HL-60/S4 (cell line): ENCODE data around the gene NFS1.
"Not testable (repeated sequence)": the region's sequence is repeated elsewhere in the genome, so short reads cannot be mapped to it uniquely, and the experiment has no call there.

Experiments used
- in situ Hi-C: fragments of 300-500 bp; cut with MboI; formaldehyde crosslinking; loops from 2 replicates; pipeline ENCODE4 v1.14.3; 2022; ENCODE audit warnings: low sequenced_read_pairs

The NFS1 gene

DNA sequence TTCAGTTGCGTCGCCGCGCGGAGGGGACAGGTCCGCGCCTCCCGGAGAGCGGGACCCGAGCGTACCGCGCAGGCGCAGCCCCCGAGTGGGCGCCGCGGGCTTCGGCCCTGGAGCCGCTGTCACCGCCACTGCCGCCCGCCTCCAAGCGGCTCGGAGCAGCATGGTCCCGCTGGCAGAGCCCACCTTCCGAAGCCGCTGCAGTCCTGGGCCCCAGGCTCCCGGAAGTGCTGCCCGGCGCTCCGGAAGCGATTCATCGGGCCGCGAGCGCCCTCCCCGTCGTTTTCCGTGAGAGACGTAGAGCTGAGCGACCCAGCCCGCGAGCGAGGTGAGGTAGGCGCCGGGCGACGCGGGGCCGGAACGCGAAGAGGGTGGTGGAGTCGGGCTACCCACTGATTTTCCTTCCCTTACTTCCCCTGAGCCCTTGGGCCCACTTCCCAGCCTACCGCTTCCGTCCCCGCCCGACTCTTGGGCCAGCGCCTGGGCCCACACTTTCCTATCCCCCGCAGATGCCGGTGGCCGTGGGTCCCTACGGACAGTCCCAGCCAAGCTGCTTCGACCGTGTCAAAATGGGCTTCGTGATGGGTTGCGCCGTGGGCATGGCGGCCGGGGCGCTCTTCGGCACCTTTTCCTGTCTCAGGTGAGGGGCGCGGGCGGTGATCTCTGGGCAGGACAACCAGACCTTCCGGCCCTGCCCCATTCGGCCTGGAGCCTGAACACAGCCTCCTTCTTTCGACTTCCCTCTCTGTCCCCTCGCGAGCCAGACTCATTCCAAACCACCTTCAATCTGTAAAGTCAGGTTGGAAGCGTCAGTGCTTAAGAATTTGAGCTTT is at the start of gene NFS1, which contains the start of gene ROMO1:
Gene NFS1, minus strand, starts transcription at position 226 of the 830 bp plus-strand sequence. Its CDS starts 64 bp downstream, at position 162.
Gene ROMO1, plus strand, starts transcription at position 279 of the 830 bp plus-strand sequence. Its CDS starts 228 bp downstream, at position 507.
- in situ Hi-C loops = no loop called here

DNA sequence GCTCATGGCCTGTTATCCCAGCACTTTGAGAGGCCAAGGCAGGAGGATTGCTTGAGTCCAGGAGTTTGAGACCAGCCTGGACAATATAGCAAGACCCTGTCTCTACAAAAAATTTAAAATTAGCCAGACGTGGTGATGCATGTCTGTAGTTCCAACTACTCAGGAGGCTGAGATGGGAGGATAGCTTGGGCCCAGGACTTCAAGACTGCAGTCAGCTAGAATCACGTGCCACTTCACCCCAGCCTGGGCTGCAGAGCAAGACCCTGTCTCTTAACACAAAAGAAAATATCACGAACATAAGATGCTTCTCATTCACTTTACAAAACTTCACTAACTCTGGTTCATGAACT is 45.3 kb upstream of the NFS1 start:
- in situ Hi-C loops = not testable (repeated sequence)

DNA sequence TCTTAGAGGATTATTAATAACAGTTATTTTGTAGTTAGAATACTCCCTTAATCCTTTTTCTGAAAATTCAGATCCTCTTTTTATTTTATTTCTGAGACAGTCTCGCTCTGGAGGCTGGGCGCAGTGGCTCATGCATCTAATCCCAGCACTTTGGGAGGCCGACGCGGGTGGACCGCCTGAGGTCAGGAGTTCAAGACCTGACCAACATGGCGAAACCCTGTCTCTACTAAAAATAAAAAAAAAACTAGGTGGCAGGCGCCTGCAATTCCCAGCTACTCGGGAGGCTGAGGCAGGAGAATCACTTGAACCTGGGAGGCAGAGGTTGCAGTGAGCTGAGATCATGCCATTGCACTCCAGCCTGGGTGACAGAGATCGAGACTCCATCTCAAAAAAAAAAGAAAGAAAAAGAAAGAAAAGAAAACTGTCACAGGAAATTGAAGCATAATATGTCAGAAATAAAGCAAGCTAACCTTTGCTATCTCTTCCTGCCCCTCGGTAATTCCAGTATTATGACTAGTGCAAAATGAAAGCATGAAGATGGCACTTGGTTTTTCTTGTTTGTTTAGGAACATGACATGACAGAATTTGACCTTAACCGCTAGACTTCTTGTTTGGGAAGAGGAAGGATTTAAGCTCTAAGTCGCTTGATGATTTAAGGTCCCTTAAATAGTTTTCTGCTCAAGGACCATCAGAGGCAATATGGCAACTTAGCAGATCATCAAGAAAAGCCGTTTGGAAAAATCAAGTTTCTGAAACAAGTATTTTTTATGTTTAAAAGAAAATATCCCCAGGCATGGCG is 44.7 kb upstream of the NFS1 start:
- in situ Hi-C loops = no loop called here

DNA sequence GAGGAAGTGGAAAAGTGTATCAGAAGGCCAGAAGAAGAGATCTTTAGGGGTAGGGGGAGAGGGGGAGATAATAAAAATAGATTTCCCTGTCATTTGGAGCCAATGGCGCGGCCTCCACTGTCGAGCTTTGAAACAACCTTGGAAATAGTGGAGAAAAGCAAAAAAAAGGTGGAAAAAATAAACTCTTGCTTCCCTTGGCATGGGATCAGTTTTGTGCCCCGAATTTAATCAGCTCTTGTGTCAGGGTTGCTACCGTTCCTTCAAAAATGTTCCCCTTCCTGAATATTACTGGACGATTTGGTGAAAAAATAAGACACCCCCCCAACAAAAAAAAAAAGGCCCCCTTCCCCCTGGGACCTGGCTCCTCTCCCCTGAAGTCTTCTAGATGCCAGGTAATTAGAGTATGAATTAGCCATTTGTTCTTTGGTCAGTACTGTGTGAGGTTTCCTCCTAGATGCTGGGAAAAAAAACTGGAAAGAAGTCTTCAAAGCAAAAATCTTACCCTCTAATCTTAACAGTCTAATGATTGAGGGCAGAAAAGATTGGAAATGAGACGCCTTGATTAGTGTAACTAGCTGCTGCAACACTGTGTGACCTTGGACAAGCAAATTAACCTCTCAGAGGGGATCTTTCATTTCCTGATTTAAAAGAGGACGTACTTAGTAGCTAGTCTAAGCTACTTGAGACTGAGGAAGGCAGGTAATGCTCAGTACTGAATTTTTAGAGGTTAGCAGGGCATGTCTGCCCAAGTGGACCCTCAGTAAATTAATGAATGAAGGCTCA is 43.8 kb upstream of the NFS1 start:
- in situ Hi-C loops = no loop called here

DNA sequence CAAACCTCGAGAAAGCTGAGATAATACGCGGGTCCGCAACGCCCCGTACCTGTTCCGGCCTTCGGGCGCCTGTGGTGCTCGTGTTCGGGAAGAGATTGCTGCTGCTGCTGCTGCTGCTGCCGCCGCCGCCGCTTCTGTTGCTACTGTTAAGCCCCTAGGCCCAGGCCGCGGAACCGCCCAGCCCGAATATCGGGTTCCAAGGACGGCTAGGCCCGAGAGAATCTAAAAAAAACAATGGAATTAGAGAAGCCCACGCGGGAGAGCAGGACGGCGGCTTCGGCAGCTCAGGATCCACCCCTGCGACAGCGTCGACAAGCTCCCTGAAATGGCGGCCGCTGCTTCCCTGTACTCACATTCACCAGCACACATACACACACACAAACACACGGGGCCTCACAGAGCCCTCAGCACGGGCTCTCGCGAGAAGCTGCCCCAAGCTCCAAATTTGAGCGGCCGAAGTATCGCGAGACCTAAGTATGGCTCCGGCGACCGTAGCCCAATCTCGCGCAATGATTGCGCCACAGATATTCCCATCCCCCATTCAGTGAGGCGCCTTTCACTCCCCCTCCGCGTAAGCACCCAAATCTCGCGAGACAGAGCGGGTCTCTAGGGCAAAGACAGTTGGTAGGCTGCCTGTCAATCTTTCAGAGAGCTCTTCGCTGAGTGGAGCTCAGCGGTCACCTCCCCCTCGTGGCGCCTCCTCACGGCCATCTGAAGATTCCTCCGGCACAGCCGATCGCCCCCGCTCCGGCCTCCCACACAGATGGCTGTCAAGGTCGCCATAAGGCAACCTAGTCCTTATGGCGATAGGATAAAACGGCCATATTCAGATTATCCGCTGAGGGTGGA is 43.0 kb upstream of the NFS1 start, which contains the start of gene RBM39:
Gene RBM39, minus strand, starts transcription at position 369 of the 849 bp plus-strand sequence. CDS start 1,386 bp downstream, outside the sequence.
- in situ Hi-C loops = no loop called here

DNA sequence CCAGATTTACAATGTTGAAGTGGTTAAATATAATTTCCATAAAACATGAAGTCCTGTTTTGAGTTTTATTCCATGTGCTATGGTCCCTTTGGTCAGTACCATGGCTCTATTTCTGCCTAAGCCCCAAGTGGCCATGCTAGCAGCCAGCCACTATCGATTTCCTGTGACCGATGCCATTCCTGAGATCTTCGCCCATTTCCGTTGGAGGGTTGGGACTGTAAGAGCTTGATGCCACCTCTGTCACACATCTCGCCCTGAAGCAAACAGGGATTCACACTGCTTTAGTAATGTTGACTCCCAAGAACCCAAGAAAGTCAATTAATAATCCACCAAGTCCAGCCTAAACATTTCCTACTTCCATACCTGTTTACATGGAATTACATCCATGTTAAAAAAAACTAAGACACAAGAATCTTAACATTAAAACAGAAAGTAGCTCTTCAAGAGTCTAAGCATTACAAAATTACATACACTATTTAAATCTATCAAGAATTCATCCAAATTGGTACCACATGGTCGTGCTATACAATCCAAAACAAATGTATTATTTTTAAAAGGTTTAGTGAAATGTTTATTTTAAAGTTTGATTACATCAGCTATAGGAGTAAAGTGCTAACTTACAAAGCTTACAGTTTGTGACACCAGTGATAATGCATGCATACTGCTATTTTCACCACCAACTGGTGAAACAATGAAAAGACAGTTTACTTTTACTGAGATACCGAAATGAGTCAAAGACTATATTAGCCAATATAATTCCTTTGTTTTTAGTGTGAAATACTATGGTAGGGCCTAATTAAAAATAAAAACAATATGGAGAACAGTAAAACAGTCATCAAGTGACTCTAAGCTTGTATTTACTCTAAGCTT is 40.4 kb upstream of the NFS1 start:
- in situ Hi-C loops = no loop called here

DNA sequence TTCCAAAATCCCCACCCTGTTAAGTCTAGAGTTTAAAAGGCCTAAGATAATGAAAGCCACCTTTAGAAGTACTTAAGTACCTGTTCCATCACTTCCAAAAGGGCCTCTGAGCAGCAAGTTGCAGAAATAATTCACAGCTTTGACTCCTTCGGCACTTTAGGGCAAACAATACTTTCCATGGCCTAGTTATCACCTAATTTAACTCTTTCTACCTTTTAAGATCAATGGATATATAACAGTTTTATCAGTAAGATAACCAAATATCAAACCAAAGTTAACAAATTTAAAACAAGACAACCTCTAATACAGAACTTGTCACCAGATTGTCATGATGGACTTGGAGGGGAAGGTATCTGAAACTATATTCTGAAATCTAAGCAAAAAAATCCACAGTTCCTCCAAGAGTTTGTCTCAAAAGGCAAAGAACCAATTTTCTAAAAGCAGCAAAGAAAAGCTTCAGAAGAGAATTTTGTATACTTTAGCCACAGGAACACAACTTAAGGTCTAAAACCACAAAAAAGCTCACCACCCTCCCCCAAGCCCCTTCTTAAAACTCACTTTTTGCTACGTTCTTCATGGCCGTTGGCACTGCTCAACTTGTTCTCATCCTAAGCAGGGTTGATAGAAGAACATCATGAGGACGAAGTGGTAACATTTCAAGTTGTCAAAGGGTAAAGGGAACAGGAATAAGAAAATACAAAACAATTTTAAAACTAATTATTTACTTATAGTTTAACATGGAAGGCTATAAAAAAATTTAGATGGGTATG is 39.4 kb upstream of the NFS1 start:
- in situ Hi-C loops = no loop called here

DNA sequence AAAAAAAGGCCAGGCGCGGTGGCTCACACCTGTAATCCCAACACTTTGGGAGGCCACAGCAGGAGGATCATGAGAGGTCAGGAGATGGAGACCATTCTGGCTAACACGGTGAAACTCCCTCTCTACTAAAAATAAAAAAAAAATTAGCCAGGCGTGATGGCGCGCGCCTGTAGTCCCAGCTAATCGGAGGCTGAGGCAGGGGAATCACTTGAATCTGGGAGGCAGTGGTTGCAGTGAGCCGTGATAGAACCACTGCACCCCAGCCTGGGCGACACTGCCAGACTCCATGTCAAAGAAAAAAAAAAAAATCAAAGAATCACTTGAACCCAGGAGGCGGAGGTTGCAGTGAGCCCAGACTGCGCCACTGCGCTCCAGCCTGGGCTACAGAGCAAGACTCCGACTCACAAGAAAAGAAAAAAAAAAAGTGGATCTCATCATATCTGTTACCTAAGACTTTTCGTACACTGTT is 38.7 kb upstream of the NFS1 start:
- in situ Hi-C loops = no loop called here

DNA sequence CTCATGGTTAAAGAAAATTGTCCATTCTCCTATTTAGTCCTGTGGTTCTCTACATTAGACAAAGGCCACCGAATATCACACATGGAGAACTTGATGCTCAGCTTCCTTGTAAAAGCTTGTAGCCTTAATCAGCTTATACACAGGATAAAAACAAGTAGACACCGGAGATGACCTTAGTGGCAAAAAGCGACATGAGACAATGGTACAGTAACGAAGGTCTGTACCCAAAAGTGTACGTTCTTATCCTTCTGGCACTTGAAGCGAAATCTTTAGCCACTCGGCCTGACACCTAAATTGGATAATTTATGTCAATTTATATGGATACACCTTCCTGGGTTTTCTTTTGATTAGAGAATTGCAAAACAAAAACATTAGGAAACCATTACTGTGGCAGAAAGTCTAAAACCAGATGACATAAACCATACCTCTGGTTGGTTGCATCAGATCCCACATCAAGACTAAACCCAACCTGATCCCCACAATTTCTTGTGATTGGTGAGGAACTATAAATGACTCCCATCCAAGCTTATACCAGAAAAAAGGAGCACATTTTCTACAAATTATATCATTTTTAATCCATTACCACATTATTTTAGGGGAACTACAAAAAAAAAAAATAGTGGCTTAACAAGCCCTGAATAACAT is 36.8 kb upstream of the NFS1 start:
- in situ Hi-C loops = no loop called here

DNA sequence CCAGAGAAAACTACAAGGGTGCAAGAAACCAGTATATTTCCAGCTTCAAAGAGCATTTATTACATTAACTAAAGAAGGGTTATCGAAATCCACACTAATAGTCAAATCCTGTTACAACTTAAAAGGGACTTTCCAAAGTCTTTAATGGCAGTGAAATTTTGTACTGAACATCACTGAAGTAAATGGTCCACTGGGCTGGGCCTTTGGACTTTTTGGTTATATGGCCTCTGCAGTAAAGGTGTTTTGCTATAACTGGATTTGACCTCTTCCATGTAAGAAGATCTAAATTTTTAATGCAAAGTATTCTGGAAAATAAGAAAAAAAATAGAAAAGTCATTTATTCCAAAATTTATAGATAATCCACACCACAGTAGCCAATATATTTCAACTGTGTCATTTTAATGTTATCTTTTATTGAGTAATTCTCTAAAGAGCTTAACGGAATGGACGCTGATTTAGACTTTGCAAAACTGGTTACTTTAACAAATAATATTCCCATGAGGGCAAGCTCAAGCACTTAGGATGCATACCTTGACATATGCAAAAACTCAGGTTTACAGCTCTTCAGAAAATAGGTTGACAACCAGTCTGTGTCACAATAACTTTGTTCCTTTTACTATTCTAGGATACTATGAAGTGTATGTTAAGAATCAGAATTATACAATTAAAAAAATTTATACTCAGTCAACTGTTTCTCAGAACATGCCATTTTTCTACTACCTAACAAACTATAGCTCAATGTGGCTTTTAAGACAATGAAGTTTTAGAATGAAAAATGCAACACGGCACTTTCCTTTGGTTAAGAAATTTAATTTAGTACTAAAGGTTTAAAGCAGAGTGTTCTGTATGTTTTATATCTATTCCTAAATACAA is 35.9 kb upstream of the NFS1 start:
- in situ Hi-C loops = no loop called here

DNA sequence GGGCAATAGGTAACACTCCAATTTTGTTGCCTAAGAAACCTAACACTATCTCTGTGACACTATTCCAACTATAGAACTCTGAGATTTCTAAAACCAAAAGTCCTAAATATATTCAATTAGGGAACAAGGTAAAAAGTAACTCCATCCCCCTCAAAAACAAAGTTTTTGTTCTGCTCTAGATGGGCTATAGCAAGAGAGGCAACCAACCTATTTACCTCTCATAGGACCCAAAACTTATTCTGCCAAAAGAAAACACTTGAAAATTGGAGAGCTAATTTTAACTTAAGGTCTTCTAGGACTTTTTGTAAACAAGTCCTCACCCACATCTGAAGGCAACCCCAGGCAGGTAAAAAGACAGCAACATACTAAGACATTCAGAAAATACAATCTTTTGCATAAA is 35.2 kb upstream of the NFS1 start:
- in situ Hi-C loops = no loop called here

DNA sequence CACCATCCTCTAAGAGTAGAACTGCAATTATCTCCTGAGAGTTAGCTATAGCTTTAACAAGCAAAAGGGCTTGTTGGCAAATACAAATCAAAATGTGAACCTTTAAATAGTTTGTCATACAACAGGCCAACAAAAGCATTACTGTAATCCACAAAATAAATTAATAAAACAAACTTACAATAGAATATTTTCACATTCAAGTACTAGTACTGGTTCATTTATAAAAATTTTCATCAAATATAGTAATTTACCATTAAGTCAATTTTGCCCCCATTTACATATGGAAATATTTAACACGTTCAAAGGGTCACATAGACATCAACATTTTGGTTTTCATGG is 33.5 kb upstream of the NFS1 start:
- in situ Hi-C loops = no loop called here

DNA sequence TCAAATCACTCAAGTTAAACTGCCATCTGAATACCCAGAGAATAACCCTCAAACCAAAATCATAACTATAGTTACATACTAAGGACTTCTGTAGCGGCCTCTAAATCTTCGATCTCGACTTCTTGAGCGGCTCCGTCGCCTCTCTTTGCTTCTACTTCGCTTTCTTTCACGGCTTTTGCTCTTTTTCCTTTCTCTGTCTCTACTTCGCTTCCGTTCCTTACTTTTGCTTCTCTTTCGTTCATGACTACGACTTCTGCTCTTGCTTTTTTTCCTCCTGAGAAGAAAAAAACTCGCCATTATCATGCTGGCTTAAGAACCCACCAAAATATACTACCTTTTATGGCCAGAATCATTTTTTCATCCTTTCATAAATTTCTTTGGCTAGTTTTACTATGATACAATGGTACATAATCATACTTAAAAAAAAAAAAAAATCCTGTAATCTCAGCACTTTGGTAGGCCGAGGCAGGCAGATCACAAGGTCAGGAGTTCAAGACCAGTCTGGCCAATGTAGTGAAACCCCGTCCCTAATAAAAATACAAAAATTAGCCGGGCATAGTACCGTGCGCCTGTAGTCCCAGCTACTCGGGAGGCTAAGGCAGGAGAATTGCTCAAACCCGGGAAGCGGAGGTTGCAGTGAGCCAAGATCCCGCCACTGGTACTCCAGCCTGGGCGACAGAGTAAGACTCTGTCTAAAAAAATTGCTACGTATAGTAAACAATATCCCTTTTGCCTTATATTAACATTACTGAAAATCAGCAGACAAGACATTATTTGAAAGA is 32.9 kb upstream of the NFS1 start:
- in situ Hi-C loops = no loop called here

DNA sequence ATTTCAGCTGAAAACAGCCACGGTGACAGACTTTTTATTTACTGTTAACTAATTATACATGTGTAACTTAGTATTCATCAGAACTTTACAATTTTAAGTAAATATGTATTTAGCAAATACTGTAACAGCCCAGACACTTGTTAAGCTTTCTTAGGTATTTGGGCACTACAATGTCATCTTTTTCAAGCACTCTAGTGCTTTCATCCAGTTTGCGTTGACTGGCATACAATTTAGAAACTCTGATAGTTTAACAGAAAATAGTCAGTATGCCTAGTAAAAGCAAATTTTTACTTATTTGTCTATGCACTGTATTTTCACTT is 32.3 kb upstream of the NFS1 start:
- in situ Hi-C loops = no loop called here

DNA sequence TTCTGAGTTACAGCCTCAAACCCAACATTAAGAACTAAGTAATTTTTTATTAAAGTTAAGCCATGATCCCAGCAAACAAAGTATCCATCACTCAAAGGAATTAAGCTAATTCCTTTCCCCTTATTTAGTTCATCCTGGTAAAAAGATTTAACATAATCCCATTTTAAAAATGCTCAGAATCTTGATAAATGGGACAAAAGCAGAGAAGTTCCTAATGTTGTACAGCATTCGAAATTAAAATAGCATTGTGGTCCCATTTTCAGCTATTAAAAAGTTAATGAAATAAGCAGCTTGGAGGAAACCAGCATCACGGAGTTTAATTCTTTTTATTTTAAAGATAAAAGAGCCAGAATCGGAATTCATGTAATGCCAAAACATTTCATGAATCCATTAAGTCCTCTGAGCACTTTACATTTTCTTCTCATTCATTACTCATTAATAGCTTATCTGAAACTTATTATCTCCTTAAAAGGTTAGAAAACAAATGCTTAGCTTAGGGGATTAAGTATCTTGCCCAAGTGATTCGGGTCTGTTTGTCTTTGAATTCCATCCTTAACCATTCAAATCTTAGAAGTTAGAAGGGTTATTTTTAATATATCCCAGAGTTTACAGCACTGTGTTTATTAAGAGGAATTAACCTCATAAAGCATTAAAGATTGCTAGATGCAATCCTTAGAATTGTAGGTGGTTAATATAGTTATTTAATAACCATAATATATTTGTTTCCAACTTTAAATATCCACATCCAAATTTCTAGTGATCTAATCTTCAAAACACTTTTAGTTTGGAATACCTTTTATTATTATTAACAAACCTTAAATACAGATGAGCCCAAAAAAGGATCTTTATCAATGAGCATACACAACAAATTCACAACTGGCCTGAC is 31.7 kb upstream of the NFS1 start:
- in situ Hi-C loops = no loop called here
